AG20443 (cell line): ENCODE results near the gene OR56A5.

Experiments used
- DNase-seq: peaks from one replicate; pipeline ENCODE4 v3.0.0; 2012; ENCODE audit warnings: low spot score, mixed read lengths

OR56A5 gene

GRCh38 chr11:5932671-5933070, 35.6 kb downstream of the OR56A5 start:
- no peak for DNase-seq

- DNase-seq, result no peak
Measured at GRCh38 chr11:5931061-5931460, 37.2 kb downstream of the OR56A5 start.

GRCh38 chr11:5930614-5931013, 37.7 kb downstream of the OR56A5 start:
- no peak for DNase-seq

GRCh38 chr11:5929571-5930368, 38.5 kb downstream of the OR56A5 start:
- DNase-seq, result no peak

- DNase-seq, result no peak
Measured at GRCh38 chr11:5928811-5929210, 39.5 kb downstream of the OR56A5 start.

- DNase-seq, result no peak
Measured at GRCh38 chr11:5928271-5928670, 40.0 kb downstream of the OR56A5 start.

- no peak for DNase-seq
Measured at GRCh38 chr11:5923794-5924193, 44.5 kb downstream of the OR56A5 start.

- no peak for DNase-seq
Measured at GRCh38 chr11:5923427-5923776, 44.9 kb downstream of the OR56A5 start.

GRCh38 chr11:5922749-5923426, 45.4 kb downstream of the OR56A5 start:
- no peak for DNase-seq
